T-cell (primary cell): Measurements from ENCODE around the gene CD300LG. TPM values are rescaled to one million over a fixed set of nuclear protein-coding genes. Genes with fewer than 3 reads are reported as not detected.

Experiments used
- ATAC-seq, 4 experiments: fragments of 200-7000 bp in 3 of 4; fragments of 150-1000 bp in 1 of 4; cut with Tn5 transposase; replicated peaks in 1 of 4; 1 replicate in 3 of 4; 2 replicates in 1 of 4; pipeline ENCODE4 v1.10.0; 2021; ENCODE audit warnings: moderate library complexity in 3 of 4, mild to moderate bottlenecking in 2 of 4, moderate number of reproducible peaks in 1 of 4
- CTCF ChIA-PET, 2 donors: fragments of 300-600 bp; sonication (Branson Sonifier 250); formaldehyde crosslinking; loops; one replicate each; lab custom pipeline; 2022; ENCODE audit warnings: antibody characterized with exemption in 2 of 2; lab: Charles Lee
- POLR2A ChIA-PET, 2 donors: fragments of 300-600 bp; sonication (Branson Sonifier 250); formaldehyde crosslinking; loops; one replicate each; lab custom pipeline; 2022; ENCODE audit warnings: antibody characterized with exemption in 2 of 2; lab: Charles Lee
- DNase-seq, 35 experiments: peaks; one replicate each; pipeline versions ENCODE4 v3.0.0 to v3.0.0-alpha.2; 2013 to 2023
- H3K27ac ChIP-seq: one replicate; pipeline ENCODE4 v1.5.1; 2013; ENCODE audit warnings: low read length
- H3K27me3 ChIP-seq, 2 experiments: replicated peaks in 1 of 2; 1 replicate in 1 of 2; 2 replicates in 1 of 2; pipeline versions ENCODE4 v1.6.1 to v1.7.0; 2013; ENCODE audit warnings: low read length in 1 of 2, mixed read lengths in 1 of 2; ENCODE audit not compliant: control insufficient read depth in 2 of 2, insufficient read depth in 2 of 2; ENCODE audit errors: extremely low read depth in 1 of 2
- H3K36me3 ChIP-seq, 2 donors: 1 replicate in 1 of 2; 2 replicates in 1 of 2; pipeline versions ENCODE4 v1.6.1 to v1.7.0; 2013; ENCODE audit warnings: low read length in 1 of 2; ENCODE audit not compliant: control insufficient read depth in 2 of 2, insufficient read depth in 1 of 2; ENCODE audit errors: extremely low read depth in 1 of 2
- H3K4me1 ChIP-seq, 2 experiments: 1 replicate in 1 of 2; 2 replicates in 1 of 2; pipeline versions ENCODE4 v1.6.1 to v1.7.0; 2013; ENCODE audit warnings: low read length in 2 of 2, mixed read lengths in 1 of 2; ENCODE audit not compliant: insufficient read depth in 2 of 2, control insufficient read depth in 1 of 2; ENCODE audit errors: extremely low read depth in 1 of 2
- H3K4me3 ChIP-seq, 2 donors: 1 replicate in 1 of 2; 2 replicates in 1 of 2; pipeline versions ENCODE4 v1.5.1 to v1.7.0; 2013; ENCODE audit warnings: mild to moderate bottlenecking in 2 of 2, low read length in 1 of 2, moderate library complexity in 1 of 2; ENCODE audit not compliant: control insufficient read depth in 1 of 2; ENCODE audit errors: extremely low read depth in 1 of 2
- H3K9me3 ChIP-seq: 2 replicates; pipeline ENCODE4 v1.7.0; 2013
- H3K27ac Mint-ChIP-seq, 2 donors: one replicate each; pipeline ENCODE4 v1.8.0; 2020 to 2021; ENCODE audit warnings: mild to moderate bottlenecking in 2 of 2, mixed read lengths in 2 of 2
- H3K27me3 Mint-ChIP-seq, 2 donors: one replicate each; pipeline ENCODE4 v1.8.0; 2021 to 2022; ENCODE audit warnings: mixed read lengths in 2 of 2
- H3K36me3 Mint-ChIP-seq: one replicate; pipeline ENCODE4 v1.8.0; 2021; ENCODE audit warnings: mixed read lengths
- H3K4me1 Mint-ChIP-seq, 3 donors: one replicate each; pipeline ENCODE4 v1.8.0; 2020 to 2022; ENCODE audit warnings: mixed read lengths in 3 of 3, mild to moderate bottlenecking in 1 of 3
- H3K4me3 Mint-ChIP-seq, 3 donors: one replicate each; pipeline ENCODE4 v1.8.0; 2020 to 2022; ENCODE audit warnings: mild to moderate bottlenecking in 3 of 3, mixed read lengths in 3 of 3, moderate library complexity in 3 of 3
- H3K9me3 Mint-ChIP-seq, 3 donors: one replicate each; pipeline ENCODE4 v1.8.0; 2020 to 2022; ENCODE audit warnings: mixed read lengths in 3 of 3
- WGBS: methylation state at CpG from one replicate; pipeline ENCODE4 v1.1.5; 2013; ENCODE audit warnings: missing lambda C conversion rate; ENCODE audit not compliant: insufficient coverage; 5-methylcytosine and 5-hydroxymethylcytosine counted together
- total RNA-seq, 35 experiments: library from RNA in 6 of 35; stranded (reverse) in 6 of 35; fragments of 120-200 nt in 1 of 35; gene quantifications; one replicate each; pipeline versions ENCODE4 v1.2.1 to v1.2.4 and lab custom pipeline; 2013 to 2026

Gene CD300LG
- total RNA-seq, 5 donors from 2014 or later (not counting 1 experiment from before 2014, with no cell fraction given), result not detected

DNA sequence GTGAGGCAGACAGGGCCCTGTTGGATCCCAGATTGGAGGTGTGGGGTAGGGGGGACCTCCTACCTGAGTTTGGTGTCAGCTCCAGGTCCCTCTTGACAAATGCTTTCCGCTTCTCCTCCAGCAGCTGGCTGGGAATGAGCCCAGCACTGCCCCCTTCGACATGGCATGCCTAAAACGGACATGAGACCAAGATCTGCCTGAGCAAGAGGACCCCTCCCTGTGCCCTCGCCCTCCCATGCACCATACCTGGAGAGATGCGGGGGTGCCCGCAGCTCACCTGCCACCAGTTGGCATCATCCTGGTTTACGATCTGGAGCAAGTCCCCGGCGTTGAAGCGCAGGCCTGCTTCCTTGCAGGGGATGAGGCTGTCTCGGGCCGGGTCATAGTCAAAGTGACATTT is 34.2 kb downstream of the CD300LG start:
- H3K4me3 ChIP-seq, result no peak overlapping the region
- POLR2A ChIA-PET, result interaction anchor here in 1 of 2 donors (0.6 kb wide), 1 partner anchor 825 kb away, joined by 5 read pairs; no protein-coding TSS in a partner anchor
- H3K27me3 ChIP-seq, result peaks cover 0 to 36% of the 10 kb centered on the region in 2 experiments
- no peak overlapping the region for H3K27ac Mint-ChIP-seq
- H3K36me3 Mint-ChIP-seq, result no peaks in the 10 kb centered on the region
- H3K9me3 Mint-ChIP-seq, result no peaks in the 10 kb centered on the region
- H3K4me1 Mint-ChIP-seq, result peaks cover 2 to 9% (median 3%) of the 10 kb centered on the region in 3 donors
- DNase-seq, result no peak
- no peak overlapping the region for H3K27ac ChIP-seq
- no peaks in the 10 kb centered on the region for H3K36me3 ChIP-seq
- WGBS, result 88% methylated on average over 6 of the region's 12 CpGs
- no peak overlapping the region for H3K4me3 Mint-ChIP-seq
- H3K9me3 ChIP-seq, result no peaks in the 10 kb centered on the region
- CTCF ChIA-PET, result interaction anchor here (0.5 to 0.9 kb wide), 3 partner anchors 47 to 108 kb away, joined by 3 read pairs; no protein-coding TSS in a partner anchor
- peaks cover 0 to 7% of the 10 kb centered on the region in 2 experiments for H3K4me1 ChIP-seq
- ATAC-seq, result no peak
- peaks cover 0 to 2% of the 10 kb centered on the region in 2 donors for H3K27me3 Mint-ChIP-seq

DNA sequence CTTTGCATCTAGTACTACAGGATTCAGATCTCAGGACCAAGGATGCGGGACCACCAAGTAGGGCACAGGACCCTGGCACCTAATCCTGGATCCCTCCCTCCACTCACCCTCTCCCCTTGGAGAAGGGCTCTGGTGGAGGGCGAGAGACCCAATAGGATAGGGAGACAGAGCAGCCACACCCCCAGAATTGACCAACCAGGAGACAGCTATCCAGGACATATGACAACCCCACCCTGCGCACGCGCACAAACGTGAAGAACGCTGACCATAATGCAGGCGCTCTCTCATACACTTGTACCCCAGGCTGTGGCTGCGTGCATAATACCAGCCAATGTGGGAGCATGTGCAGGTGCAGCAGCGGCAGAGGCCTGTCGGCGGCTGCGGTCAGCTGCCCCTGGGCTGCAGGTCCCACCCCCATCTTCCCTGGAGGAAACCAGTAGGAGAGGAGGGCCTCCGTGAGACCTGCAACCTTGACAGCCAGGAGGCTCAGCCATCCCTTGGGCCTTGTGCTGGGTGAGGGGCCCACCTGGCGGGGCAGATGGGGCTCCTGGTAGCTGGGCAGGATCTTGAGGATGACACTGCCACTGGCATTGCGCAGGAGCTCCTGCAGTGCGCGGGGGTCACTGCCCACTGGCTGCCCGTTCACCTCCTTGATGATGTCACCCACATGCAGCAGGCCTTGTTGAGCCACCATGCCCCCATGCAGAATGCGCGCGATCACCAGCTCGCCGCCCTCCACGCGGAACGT is 35.0 kb downstream of the CD300LG start:
- no peaks in the 10 kb centered on the region for H3K9me3 Mint-ChIP-seq
- Histone ChIP-seq H3K4me1 (peaks cover 0 to 7% of the 10 kb centered on the region in 2 experiments), H3K9me3 (no peaks in the 10 kb centered on the region), H3K36me3 (no peaks in the 10 kb centered on the region), H3K27me3 (peaks cover 2 to 33% of the 10 kb centered on the region in 2 experiments), H3K4me3 (no peak overlapping the region), H3K27ac (no peak overlapping the region)
- H3K27me3 Mint-ChIP-seq, result peaks cover 0 to 2% of the 10 kb centered on the region in 2 donors
- no peak overlapping the region for H3K27ac Mint-ChIP-seq
- CTCF ChIA-PET, result interaction anchor here (0.5 to 0.6 kb wide), 2 partner anchors 96 to 108 kb away, joined by 3 read pairs; no protein-coding TSS in a partner anchor
- no peaks in the 10 kb centered on the region for H3K36me3 Mint-ChIP-seq
- DNase-seq (no peak), ATAC-seq (no peak)
- H3K4me3 Mint-ChIP-seq, result no peak overlapping the region
- WGBS, result 94% methylated on average over 14 of the region's 27 CpGs
- POLR2A ChIA-PET, result no interaction called here
- H3K4me1 Mint-ChIP-seq, result peaks cover 2 to 9% (median 3%) of the 10 kb centered on the region in 3 donors

DNA sequence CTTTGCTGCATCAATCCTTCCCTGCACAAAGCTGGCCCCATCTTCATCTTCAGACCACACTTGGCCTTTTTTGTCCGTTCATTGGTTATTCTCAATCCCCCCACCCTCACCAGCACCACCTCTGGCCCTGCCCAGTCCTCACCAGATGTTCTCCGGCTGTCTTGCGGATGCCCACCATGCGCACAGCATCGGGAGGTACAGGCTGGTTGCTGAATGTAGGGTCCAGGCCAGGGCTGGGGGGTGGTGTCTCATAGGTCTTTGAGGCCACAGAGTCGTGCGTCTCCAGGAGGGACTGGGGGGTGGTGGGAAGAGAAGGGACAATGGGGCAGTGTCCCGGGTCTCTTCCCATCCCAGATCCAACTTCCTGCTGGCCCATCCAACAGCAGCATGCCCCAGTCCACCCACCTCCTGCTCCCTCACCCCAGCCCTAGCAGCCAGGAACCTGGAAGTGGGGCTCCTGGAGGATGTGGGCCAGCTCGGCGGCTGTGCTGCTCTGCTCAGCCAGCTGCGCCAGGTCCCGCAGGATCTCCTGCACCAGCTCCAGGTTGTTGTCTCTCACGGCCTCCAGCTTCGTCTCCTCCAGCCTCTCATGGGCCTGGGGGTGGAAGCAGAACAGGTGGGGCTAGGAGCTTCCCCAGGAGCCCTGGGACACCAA is 35.9 kb downstream of the CD300LG start:
- H3K9me3 Mint-ChIP-seq, result no peaks in the 10 kb centered on the region
- no peaks in the 10 kb centered on the region for H3K36me3 Mint-ChIP-seq
- peaks cover 0 to 7% of the 10 kb centered on the region in 2 experiments for H3K4me1 ChIP-seq
- no peak overlapping the region for H3K27ac ChIP-seq
- peaks cover 2 to 9% (median 3%) of the 10 kb centered on the region in 3 donors for H3K4me1 Mint-ChIP-seq
- H3K36me3 ChIP-seq, result no peaks in the 10 kb centered on the region
- ATAC-seq (no peak), DNase-seq (no peak)
- no peak overlapping the region for H3K4me3 Mint-ChIP-seq
- ChIA-PET CTCF (interaction anchor here in 1 of 2 donors (0.7 kb wide), 1 partner anchor 156 kb away, joined by 5 read pairs; no protein-coding TSS in a partner anchor), POLR2A (no interaction called here)
- H3K27me3 Mint-ChIP-seq, result peaks cover 0 to 2% of the 10 kb centered on the region in 2 donors
- H3K9me3 ChIP-seq, result no peaks in the 10 kb centered on the region
- WGBS, result 78% methylated on average over 10 of the region's 14 CpGs
- H3K27ac Mint-ChIP-seq, result no peak overlapping the region
- H3K27me3 ChIP-seq, result peaks cover 2 to 28% of the 10 kb centered on the region in 2 experiments
- no peak overlapping the region for H3K4me3 ChIP-seq

GRCh38 chr17:43888548-43888947 is 41.6 kb downstream of the CD300LG start:
- Histone ChIP-seq H3K27ac (no peak overlapping the region), H3K36me3 (no peaks in the 10 kb centered on the region), H3K4me3 (no peak overlapping the region), H3K4me1 (no peaks in the 10 kb centered on the region), H3K9me3 (no peaks in the 10 kb centered on the region), H3K27me3 (peaks cover 2% of the 10 kb centered on the region in 2 experiments)
- no peaks in the 10 kb centered on the region for H3K36me3 Mint-ChIP-seq
- no peak overlapping the region for H3K4me3 Mint-ChIP-seq
- no peak overlapping the region for H3K27ac Mint-ChIP-seq
- DNase-seq, result no peak
- 33% methylated on average over 1 of the region's 4 CpGs for WGBS
- no peaks in the 10 kb centered on the region for H3K4me1 Mint-ChIP-seq
- no peak for ATAC-seq
- H3K9me3 Mint-ChIP-seq, result no peaks in the 10 kb centered on the region
- ChIA-PET CTCF (no interaction called here), POLR2A (no interaction called here)
- H3K27me3 Mint-ChIP-seq, result peaks cover 0 to 4% of the 10 kb centered on the region in 2 donors

GRCh38 chr17:43890240-43890639 is 43.3 kb downstream of the CD300LG start:
- peaks cover 2% of the 10 kb centered on the region in 2 experiments for H3K27me3 ChIP-seq
- ChIA-PET CTCF (interaction anchor here (1.0 to 1.7 kb wide), 2 partner anchors 12 to 24 kb away, joined by 4 read pairs; no protein-coding TSS in a partner anchor), POLR2A (no interaction called here)
- no peaks in the 10 kb centered on the region for H3K9me3 Mint-ChIP-seq
- DNase-seq, result no peak
- H3K4me3 Mint-ChIP-seq, result no peak overlapping the region
- peaks cover 0 to 4% of the 10 kb centered on the region in 2 donors for H3K27me3 Mint-ChIP-seq
- no peak for ATAC-seq
- H3K27ac ChIP-seq, result no peak overlapping the region
- no peaks in the 10 kb centered on the region for H3K4me1 Mint-ChIP-seq
- no peaks in the 10 kb centered on the region for H3K36me3 ChIP-seq
- H3K4me3 ChIP-seq, result no peak overlapping the region
- H3K9me3 ChIP-seq, result no peaks in the 10 kb centered on the region
- no peak overlapping the region for H3K27ac Mint-ChIP-seq
- no CpG with 5 or more reads among the region's 1 CpG for WGBS
- H3K36me3 Mint-ChIP-seq, result no peaks in the 10 kb centered on the region
- no peaks in the 10 kb centered on the region for H3K4me1 ChIP-seq

- ChIA-PET POLR2A (no interaction called here), CTCF (interaction anchor here in 1 of 2 donors (0.6 kb wide), 1 partner anchor 1384 kb away, joined by 7 read pairs; no protein-coding TSS in a partner anchor)
- no peak for ATAC-seq
- Histone ChIP-seq H3K27ac (no peak overlapping the region), H3K27me3 (peaks cover 0 to 9% of the 10 kb centered on the region in 2 experiments), H3K36me3 (no peaks in the 10 kb centered on the region), H3K4me3 (no peak overlapping the region), H3K4me1 (no peaks in the 10 kb centered on the region), H3K9me3 (no peaks in the 10 kb centered on the region)
- H3K4me1 Mint-ChIP-seq, result no peaks in the 10 kb centered on the region
- no peak overlapping the region for H3K27ac Mint-ChIP-seq
- H3K4me3 Mint-ChIP-seq, result no peak overlapping the region
- WGBS, result 79% methylated on average over 5 of the region's 5 CpGs
- no peak for DNase-seq
- H3K27me3 Mint-ChIP-seq, result peaks cover 5 to 20% of the 10 kb centered on the region in 2 donors
- no peaks in the 10 kb centered on the region for H3K9me3 Mint-ChIP-seq
- H3K36me3 Mint-ChIP-seq, result no peaks in the 10 kb centered on the region
These were observed 45.1 kb downstream of the CD300LG start for GRCh38 chr17:43891851-43892646.
